NB4 (cell line): ENCODE results near the gene TMEM52B.

Experiments
- CTCF ChIP-seq: IDR thresholded peaks from one replicate; pipeline ENCODE4 v1.5.1; 2012; ENCODE audit warnings: low read depth, low read length
- MYC ChIP-seq: IDR thresholded peaks from 2 replicates; pipeline ENCODE4 v1.6.1; 2011; ENCODE audit warnings: low read depth, low read length
- POLR2A ChIP-seq: IDR thresholded peaks from 2 replicates; pipeline ENCODE4 v1.6.1; 2011; ENCODE audit warnings: mild to moderate bottlenecking; ENCODE audit not compliant: insufficient read length; ENCODE audit errors: extremely low read depth

GRCh38 chr12:10155966-10156365 lies 22.9 kb upstream of the TMEM52B start:
- TF ChIP-seq CTCF (no peak), POLR2A (no peak), MYC (no peak)
